ENCODE measurements around the gene SIRT2. TPM values are rescaled to one million over a fixed set of nuclear protein-coding genes. Genes with fewer than 3 reads are reported as not detected.

SIRT2 gene
- total and polyA plus RNA-seq, 2 of the 8 experiments (the other 6 are each of a cell fraction or from before 2014, with no cell fraction given) = 6.5 to 10.0 TPM

DNA sequence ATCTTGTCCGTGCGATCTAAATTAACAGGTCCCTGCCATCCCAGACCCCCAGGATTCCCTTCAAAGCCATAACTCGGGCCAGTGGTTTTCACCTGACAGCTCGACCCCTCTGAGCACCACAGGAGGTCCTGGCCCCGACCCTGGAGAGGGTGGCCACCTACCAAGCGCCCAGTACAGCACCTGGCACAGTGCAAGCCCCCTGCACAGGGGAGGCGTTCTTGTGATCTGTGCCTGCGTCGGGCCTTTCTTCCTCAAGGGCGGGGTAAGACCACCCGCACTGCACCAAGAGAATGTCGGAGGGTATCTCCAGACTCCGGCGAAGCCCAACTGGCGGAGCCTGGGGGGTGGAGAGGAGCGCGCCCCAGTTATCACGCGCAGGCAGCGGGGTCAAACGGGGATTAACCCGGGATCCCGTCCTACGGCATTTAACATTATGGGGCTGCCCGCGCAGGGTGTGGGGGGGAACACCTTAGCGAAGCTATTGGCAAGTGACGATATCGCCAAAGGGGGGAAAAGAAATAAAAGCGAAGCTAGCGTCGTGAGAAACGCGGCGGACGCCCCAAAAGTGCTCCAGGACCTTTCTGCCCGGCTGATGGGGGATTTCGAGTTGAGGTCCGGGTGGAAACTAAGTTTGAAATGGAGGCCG is 48.3 kb downstream of the SIRT2 start (continued):
- TF ChIP-seq HDAC2 (IDR thresholded peaks at IDR 0.05; ENCODE audit: borderline replicate concordance in 1 of 2, low read depth in 2 of 2, low read length in 2 of 2) (0 out of 4 replicates have a peak, but pooled peaks of 1 of the 2 experiments have one; percentile 25), RFX5 (IDR thresholded peaks at IDR 0.05; ENCODE audit: borderline replicate concordance, low read depth, low read length) (no peak), SIN3A (conservative IDR thresholded peaks at IDR 0.05 in 1 of 2, IDR thresholded peaks at IDR 0.05 in 1 of 2; ENCODE audit: low read depth in 1 of 2, low read length in 2 of 2) (peak in 1 of 2 experiments; percentile 55; a peak in 1 of 4 replicates), KDM1A (IDR thresholded peaks at IDR 0.05; ENCODE audit: borderline replicate concordance, low read length) (no peak), CTCF (IDR thresholded peaks at IDR 0.05; ENCODE audit: control extremely low read depth in 1 of 3, insufficient read depth in 1 of 3, low read depth in 1 of 3, low read length in 3 of 3) (0 out of 4 replicates have a peak, but pooled peaks of 1 of the 3 experiments have one; percentile 9), PHF8 (conservative IDR thresholded peaks at IDR 0.05; ENCODE audit: low read depth, low read length) (peak; percentile 30; the same call in 1 of the 2 replicates), SIRT6 (IDR thresholded peaks at IDR 0.05; ENCODE audit: low read length) (no peak), CHD1 (IDR thresholded peaks at IDR 0.05; ENCODE audit: low read depth, low read length) (no peak), EZH2 (IDR thresholded peaks at IDR 0.05; ENCODE audit: low read depth, low read length, severe bottlenecking) (no peak), RBBP5 (IDR thresholded peaks at IDR 0.05; ENCODE audit: borderline replicate concordance, low read depth, low read length) (0 out of 2 replicates have a peak, but pooled peaks have one; percentile 24), CBX8 (IDR thresholded peaks at IDR 0.05; ENCODE audit: borderline replicate concordance, low read depth, low read length) (no peak)
- TF ChIP-seq, protein P1, sequence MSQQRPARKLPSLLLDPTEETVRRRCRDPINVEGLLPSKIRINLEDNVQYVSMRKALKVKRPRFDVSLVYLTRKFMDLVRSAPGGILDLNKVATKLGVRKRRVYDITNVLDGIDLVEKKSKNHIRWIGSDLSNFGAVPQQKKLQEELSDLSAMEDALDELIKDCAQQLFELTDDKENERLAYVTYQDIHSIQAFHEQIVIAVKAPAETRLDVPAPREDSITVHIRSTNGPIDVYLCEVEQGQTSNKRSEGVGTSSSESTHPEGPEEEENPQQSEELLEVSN (IDR thresholded peaks at IDR 0.05) = peak; percentile 71
- TF ChIP-seq, protein P2, sequence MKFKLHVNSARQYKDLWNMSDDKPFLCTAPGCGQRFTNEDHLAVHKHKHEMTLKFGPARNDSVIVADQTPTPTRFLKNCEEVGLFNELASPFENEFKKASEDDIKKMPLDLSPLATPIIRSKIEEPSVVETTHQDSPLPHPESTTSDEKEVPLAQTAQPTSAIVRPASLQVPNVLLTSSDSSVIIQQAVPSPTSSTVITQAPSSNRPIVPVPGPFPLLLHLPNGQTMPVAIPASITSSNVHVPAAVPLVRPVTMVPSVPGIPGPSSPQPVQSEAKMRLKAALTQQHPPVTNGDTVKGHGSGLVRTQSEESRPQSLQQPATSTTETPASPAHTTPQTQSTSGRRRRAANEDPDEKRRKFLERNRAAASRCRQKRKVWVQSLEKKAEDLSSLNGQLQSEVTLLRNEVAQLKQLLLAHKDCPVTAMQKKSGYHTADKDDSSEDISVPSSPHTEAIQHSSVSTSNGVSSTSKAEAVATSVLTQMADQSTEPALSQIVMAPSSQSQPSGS (IDR thresholded peaks at IDR 0.05; ENCODE audit: low read length) = no peak

All from H1 (cell line).